ENCODE measurements around the gene EAPP.

EAPP gene

DNA sequence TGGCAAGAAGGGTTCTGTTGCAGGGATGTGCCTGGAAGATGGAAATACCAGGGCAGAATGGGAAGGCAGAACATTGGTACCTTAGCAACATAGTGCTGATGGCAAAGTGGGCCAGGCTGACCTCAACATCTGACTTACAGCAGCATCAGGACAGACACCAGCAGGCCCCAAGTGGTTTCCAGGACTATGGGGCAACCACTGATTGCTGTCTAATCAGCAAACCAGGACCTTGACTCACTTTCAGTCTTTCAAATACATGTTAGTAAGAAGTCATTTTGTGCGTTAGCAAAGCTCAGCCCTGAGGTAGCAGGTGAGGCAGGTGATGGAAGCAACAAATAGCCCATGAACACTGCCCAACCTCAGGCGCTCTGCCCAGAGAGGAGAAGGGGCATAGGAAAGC, 72.8 kb downstream of the EAPP start:
- Histone ChIP-seq H3K4me1 (ENCODE audit: control insufficient read depth, low read length) (peaks cover 17% of the 10 kb centered on the region), H3K36me3 (ENCODE audit: control insufficient read depth, low read length) (no peaks in the 10 kb centered on the region), H3K27ac (ENCODE audit: low read depth, low read length) (no peak overlapping the region), H3K79me2 (ENCODE audit: control insufficient read depth, low read length) (peaks cover 3% of the 10 kb centered on the region), H3K4me2 (ENCODE audit: low read length) (no peak overlapping the region), H3K9me2 (replicated peaks; ENCODE audit: control insufficient read depth, low read length) (no peaks in the 10 kb centered on the region), H3K9me3 (ENCODE audit: control insufficient read depth, insufficient read depth, low read length) (no peaks in the 10 kb centered on the region), H3K4me3 (ENCODE audit: low read length) (no peak overlapping the region), H4K20me1 (ENCODE audit: control insufficient read depth, insufficient read depth, low read depth, low read length) (no peaks in the 10 kb centered on the region), H3F3A (ENCODE audit: control insufficient read depth, insufficient read depth) (no peaks in the 10 kb centered on the region; the same call in 1 of the 2 replicates), H3K27me3 (ENCODE audit: control insufficient read depth, low read length) (no peaks in the 10 kb centered on the region)
- TF ChIP-seq, protein P1, sequence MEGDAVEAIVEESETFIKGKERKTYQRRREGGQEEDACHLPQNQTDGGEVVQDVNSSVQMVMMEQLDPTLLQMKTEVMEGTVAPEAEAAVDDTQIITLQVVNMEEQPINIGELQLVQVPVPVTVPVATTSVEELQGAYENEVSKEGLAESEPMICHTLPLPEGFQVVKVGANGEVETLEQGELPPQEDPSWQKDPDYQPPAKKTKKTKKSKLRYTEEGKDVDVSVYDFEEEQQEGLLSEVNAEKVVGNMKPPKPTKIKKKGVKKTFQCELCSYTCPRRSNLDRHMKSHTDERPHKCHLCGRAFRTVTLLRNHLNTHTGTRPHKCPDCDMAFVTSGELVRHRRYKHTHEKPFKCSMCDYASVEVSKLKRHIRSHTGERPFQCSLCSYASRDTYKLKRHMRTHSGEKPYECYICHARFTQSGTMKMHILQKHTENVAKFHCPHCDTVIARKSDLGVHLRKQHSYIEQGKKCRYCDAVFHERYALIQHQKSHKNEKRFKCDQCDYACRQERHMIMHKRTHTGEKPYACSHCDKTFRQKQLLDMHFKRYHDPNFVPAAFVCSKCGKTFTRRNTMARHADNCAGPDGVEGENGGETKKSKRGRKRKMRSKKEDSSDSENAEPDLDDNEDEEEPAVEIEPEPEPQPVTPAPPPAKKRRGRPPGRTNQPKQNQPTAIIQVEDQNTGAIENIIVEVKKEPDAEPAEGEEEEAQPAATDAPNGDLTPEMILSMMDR (IDR thresholded peaks at IDR 0.05; ENCODE audit: low read depth, low read length, poor library complexity, severe bottlenecking), result no peak
- no peak for TF ChIP-seq EZH2phosphoT487 (IDR thresholded peaks at IDR 0.05; ENCODE audit: borderline replicate concordance, low read length)

Data from DOHH2 (cell line).